ENCODE data around the gene TANGO2.
A peak's percentile ranks its signal among the peaks of the same experiment; 100 is the strongest.

The TANGO2 gene

GRCh38 chr22:20016734-20017621 is 3.9 kb upstream of the TANGO2 start, which contains the start of gene ARVCF:
Gene ARVCF, minus strand, starts transcription at chr22:20016823. Its CDS starts 26,029 bp downstream, at chr22:19990794.
- TF ChIP-seq POLR2A (IDR thresholded peaks at IDR 0.05; ENCODE audit: low read length) (peak; percentile 54), GATA1 (IDR thresholded peaks at IDR 0.05; ENCODE audit: low read depth, low read length) (no peak)
- peak; percentile 94 to 98 for DNase-seq

DNA sequence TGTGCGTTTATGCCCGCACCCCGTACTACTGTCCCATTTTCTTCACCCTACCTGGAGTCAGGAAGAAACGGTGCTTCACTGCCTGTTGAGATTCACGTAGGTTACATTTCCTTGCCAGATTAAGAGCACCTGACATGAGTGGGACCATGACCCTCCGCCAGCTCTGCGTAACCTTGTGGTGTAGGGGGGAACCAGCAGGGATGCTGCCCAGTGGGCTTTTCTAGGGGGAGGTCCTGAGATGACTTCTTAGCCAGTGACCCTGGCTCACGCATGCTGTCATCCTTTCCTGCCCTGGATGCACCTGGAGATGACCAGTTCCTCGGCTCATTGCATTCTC is 3.3 kb upstream of the TANGO2 start:
- no peak for DNase-seq

DNA sequence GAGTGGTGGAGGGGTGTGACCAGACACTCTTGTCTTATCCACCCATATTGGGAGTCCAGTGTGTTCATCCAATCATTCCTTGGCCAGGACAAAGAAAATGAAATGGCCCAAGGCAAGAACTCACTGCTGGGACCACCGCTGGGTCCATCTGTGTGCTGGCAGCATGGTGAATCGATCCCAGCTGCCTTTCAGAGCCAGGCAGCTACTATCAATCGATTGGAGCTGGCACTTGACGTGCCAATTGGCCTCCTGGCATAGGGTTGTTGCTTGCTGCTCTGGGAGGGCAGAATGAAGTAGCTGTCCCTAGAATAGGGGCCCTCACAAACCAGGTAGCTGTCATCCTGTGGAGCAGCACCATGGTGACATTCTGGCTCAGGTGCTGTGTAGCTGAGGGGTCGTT is 2.9 kb upstream of the TANGO2 start:
- DNase-seq = no peak
- no peak for TF ChIP-seq POLR2A (IDR thresholded peaks at IDR 0.05; ENCODE audit: low read length)

More for the DNA sequence above, 3.3 kb upstream of the TANGO2 start:
- TF ChIP-seq POLR2A (IDR thresholded peaks at IDR 0.05; ENCODE audit: low read length) = no peak
- no peak for TF ChIP-seq GATA1 (IDR thresholded peaks at IDR 0.05; ENCODE audit: low read depth, low read length)

DNA sequence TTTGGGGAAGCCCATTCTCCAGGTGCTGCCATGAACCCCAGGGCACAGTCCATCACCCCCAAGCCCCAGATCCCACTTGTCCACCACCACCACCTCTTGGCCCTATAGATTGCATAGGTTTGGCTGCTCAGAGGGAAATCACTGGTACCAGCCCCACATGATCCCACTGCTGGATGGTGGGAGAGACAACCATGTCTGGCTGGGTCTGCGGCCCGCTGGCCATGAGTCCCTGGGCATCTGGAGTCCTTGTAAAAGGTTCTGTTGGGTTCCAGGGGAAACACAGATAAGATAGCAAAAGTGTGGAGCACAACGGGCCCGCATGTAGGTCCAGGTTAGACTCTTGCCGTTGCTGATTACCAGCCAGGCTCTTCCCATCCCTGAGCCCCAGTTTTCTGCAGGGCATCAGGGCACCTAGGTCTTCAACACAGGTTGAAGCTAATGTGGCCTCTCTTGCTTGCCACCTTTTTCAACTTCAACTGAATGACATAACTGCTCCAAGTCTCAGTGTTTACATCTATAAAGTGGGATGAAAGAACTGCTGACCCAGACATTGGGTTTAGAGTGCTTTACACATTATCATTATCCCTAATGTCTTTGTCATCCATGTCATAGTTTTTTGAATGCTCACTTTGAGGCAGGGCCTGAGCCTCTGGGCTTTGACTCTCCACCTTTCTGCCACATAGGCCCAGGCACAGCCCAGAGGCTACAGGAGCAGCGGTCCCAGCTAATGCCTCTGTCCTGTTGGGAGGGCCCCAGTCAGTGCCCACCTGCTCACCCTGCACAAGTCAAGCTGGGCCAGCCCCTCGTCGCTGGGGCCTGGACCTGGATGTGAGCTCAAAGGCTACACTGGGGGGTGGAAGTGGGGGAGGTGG is 1.0 kb upstream of the TANGO2 start:
- TF ChIP-seq GATA1 (IDR thresholded peaks at IDR 0.05; ENCODE audit: low read depth, low read length) = no peak
- TF ChIP-seq POLR2A (IDR thresholded peaks at IDR 0.05; ENCODE audit: low read length) = no peak
- no peak for DNase-seq

GRCh38 chr22:20021196-20022181 is 579 bp downstream of the TANGO2 start:
- peak; percentile 67 for TF ChIP-seq POLR2A (IDR thresholded peaks at IDR 0.05; ENCODE audit: low read length)
- no peak for TF ChIP-seq GATA1 (IDR thresholded peaks at IDR 0.05; ENCODE audit: low read depth, low read length)
- peak; percentile 88 to 89 for DNase-seq

DNA sequence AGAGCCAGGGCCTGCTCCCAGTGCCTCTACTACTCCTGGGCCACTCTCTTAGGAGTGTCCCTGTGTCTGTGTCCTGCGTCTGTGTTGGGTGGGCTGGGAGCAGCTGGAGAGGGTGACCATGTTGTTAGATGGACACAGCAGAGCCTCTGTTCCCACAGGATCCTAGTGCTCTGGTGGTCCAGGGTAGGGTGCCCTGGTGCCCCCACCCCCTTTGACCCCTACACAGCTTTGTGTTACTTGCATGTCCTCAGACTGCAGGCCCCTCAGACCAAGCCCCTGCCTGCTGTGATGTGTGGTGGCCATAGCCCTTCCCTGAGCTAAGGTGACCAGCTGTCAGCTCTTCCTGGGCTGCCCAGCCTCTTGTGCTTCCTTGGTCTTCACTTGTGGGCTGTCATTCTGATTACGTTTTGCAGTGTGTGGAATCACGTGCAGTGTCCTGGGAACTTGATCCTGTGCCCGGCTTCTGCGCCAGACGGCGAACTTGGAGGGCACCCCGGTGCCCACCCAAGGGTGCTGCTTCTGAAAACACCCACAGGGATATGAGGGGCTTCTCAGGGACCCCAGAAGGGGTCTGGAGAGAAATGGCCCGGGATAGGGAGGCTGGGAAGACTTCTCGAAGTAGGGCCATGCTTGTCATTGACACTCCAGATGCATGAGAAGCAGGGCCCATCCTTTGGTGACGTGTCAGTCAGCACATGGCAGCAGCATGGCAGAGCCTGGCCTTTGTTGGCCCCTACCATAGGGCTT is 1.5 kb downstream of the TANGO2 start:
- TF ChIP-seq POLR2A (IDR thresholded peaks at IDR 0.05; ENCODE audit: low read length) (no peak), GATA1 (IDR thresholded peaks at IDR 0.05; ENCODE audit: low read depth, low read length) (no peak)
- peak; percentile 41 to 54 for DNase-seq

GRCh38 chr22:20022978-20023613 is 2.2 kb downstream of the TANGO2 start:
- DNase-seq = peak; percentile 46 to 54
- no peak for TF ChIP-seq POLR2A (IDR thresholded peaks at IDR 0.05; ENCODE audit: low read length)
- TF ChIP-seq GATA1 (IDR thresholded peaks at IDR 0.05; ENCODE audit: low read depth, low read length) = no peak

- no peak for TF ChIP-seq GATA1 (IDR thresholded peaks at IDR 0.05; ENCODE audit: low read depth, low read length)
- no peak for TF ChIP-seq POLR2A (IDR thresholded peaks at IDR 0.05; ENCODE audit: low read length)
- peak; percentile 53 to 60 for DNase-seq
These were observed 3.3 kb downstream of the TANGO2 start for GRCh38 chr22:20024225-20024624.

GRCh38 chr22:20024650-20025397 is 3.9 kb downstream of the TANGO2 start:
- TF ChIP-seq POLR2A (IDR thresholded peaks at IDR 0.05; ENCODE audit: low read length) = peak; percentile 11
- TF ChIP-seq GATA1 (IDR thresholded peaks at IDR 0.05; ENCODE audit: low read depth, low read length) = no peak
- peak; percentile 53 to 60 for DNase-seq

DNA sequence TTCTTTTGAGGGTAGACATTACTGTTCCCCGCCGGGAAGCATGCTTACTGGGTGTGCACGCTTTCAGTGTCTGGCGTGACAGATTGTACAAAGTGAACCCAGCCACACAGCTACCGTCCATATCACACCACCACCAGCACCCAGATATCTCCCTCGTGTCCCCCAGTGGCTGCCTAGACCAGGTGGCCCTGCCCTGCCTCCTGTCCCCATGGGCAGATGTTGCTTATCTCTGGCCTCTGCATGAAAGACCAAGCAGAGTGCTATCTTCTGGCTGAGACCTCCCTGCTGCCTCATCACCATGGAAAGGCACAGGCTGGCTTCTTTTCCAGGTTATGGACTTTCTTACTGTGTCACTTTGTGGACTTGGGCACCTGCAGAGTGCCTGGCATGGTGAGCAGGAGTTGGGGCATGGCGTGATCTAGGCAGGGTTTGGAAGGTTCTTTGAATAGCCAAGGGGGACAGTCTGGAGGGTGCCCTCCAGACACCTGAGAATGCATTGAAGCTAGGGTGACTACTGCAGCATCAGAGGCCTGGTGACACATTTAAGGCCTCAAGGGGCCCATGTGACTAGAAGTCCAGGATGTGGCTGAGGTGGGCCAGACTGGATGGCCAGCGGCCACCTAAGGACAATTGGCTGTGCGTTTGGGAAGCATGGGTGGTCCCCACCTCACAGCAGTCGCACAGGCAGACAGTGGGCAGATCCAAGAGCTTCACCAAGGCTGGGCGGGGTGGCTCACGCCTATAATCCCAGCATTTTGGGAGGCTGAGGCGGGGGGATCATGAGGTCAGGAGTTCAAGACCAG is 4.7 kb downstream of the TANGO2 start:
- TF ChIP-seq GATA1 (IDR thresholded peaks at IDR 0.05; ENCODE audit: low read depth, low read length) = peak; percentile 99
- peak; percentile 65 for TF ChIP-seq POLR2A (IDR thresholded peaks at IDR 0.05; ENCODE audit: low read length)
- DNase-seq = peak; percentile 97 to 100
